IMR-90 (cell line): ENCODE measurements around the gene PHF14. TPM values are rescaled to one million over a fixed set of nuclear protein-coding genes. Genes with fewer than 3 reads are reported as not detected.

Experiments
- ATAC-seq: fragments of 200-7000 bp; cut with Tn5 transposase; 2 replicates; pipeline ENCODE4 v1.9.1; 2020; ENCODE audit warnings: low read depth, mild to moderate bottlenecking, moderate library complexity
- BruUV-seq: library from RNA; stranded (reverse); fragments of 400-500 nt; replicated peaks from 2 replicates; lab custom pipeline; 2021; lab: Mats Ljungman, UMichigan
- CTCF ChIA-PET: fragments of 300-600 bp; formaldehyde crosslinking; extraction: SDS; loops from one replicate; lab custom pipeline; 2021; ENCODE audit warnings: antibody characterized with exemption; lab: Yijun Ruan, JAX
- POLR2A ChIA-PET: fragments of 300-600 bp; sonication (Branson Sonifier 250); formaldehyde crosslinking; loops from one replicate; lab custom pipeline; 2022; ENCODE audit warnings: antibody characterized with exemption; ENCODE audit not compliant: unreplicated experiment; lab: Charles Lee
- DNase-seq: peaks from one replicate; pipeline ENCODE4 v3.0.0; 2013
- H2AFZ ChIP-seq: replicated peaks from 2 replicates; pipeline ENCODE3; 2013; ENCODE audit warnings: low read length, mild to moderate bottlenecking; ENCODE audit not compliant: poor library complexity
- H2AK5ac ChIP-seq: 2 replicates; pipeline ENCODE4 v1.6.1; 2013; ENCODE audit warnings: low read depth, low read length, inconsistent platforms
- H2AK9ac ChIP-seq: replicated peaks from 2 replicates; pipeline ENCODE3; 2013; ENCODE audit warnings: mild to moderate bottlenecking, low read depth, low read length, moderate library complexity; ENCODE audit not compliant: poor library complexity
- H2BK120ac ChIP-seq: 2 replicates; pipeline ENCODE4 v1.6.1; 2013; ENCODE audit warnings: low read depth, low read length, inconsistent platforms
- H2BK15ac ChIP-seq: 3 replicates; pipeline ENCODE4 v1.6.1; 2013; ENCODE audit warnings: low read depth, low read length, inconsistent platforms
- H2BK20ac ChIP-seq: 2 replicates; pipeline ENCODE4 v1.6.1; 2013; ENCODE audit warnings: low read depth, mild to moderate bottlenecking, inconsistent platforms, low read length, moderate library complexity
- H2BK5ac ChIP-seq: 2 replicates; pipeline ENCODE4 v1.6.1; 2013; ENCODE audit warnings: mild to moderate bottlenecking, low read depth, low read length, inconsistent platforms; ENCODE audit not compliant: poor library complexity, severe bottlenecking
- H3K14ac ChIP-seq: replicated peaks from 2 replicates; pipeline ENCODE4 v1.6.1; 2013; ENCODE audit warnings: low read depth, low read length, inconsistent platforms
- H3K18ac ChIP-seq: 2 replicates; pipeline ENCODE4 v1.6.1; 2013; ENCODE audit warnings: low read depth, low read length, control low read depth
- H3K23ac ChIP-seq: 2 replicates; pipeline ENCODE4 v1.6.1; 2013; ENCODE audit warnings: low read depth, low read length, inconsistent platforms
- H3K27ac ChIP-seq: 2 replicates; pipeline ENCODE4 v1.5.1; 2013; ENCODE audit warnings: mild to moderate bottlenecking, control low read depth, low read length; ENCODE audit not compliant: insufficient read depth
- H3K27me3 ChIP-seq: 2 replicates; pipeline ENCODE4 v1.6.1; 2013; ENCODE audit warnings: low read length; ENCODE audit not compliant: control insufficient read depth, insufficient read depth
- H3K36me3 ChIP-seq: 2 replicates; pipeline ENCODE4 v1.6.1; 2013; ENCODE audit warnings: low read length, mixed read lengths; ENCODE audit not compliant: control insufficient read depth, insufficient read depth
- H3K4ac ChIP-seq: 2 replicates; pipeline ENCODE4 v1.6.1; 2013; ENCODE audit warnings: low read depth, low read length, inconsistent platforms
- H3K4me1 ChIP-seq: 2 replicates; pipeline ENCODE4 v1.6.1; 2013; ENCODE audit warnings: low read length, mixed read lengths; ENCODE audit not compliant: control insufficient read depth, insufficient read depth
- H3K4me2 ChIP-seq: 2 replicates; pipeline ENCODE4 v1.6.1; 2013; ENCODE audit warnings: low read depth, mild to moderate bottlenecking, control low read depth, low read length, moderate library complexity
- H3K4me3 ChIP-seq: 2 replicates; pipeline ENCODE4 v1.5.1; 2013; ENCODE audit warnings: low read depth, mild to moderate bottlenecking, control low read depth, low read length, moderate library complexity; ENCODE audit not compliant: insufficient read depth
- H3K56ac ChIP-seq: 2 replicates; pipeline ENCODE4 v1.6.1; 2013; ENCODE audit warnings: low read length, inconsistent platforms; ENCODE audit not compliant: insufficient read depth; ENCODE audit errors: extremely low read depth
- H3K79me1 ChIP-seq, 2 experiments: 2 replicates each; pipeline ENCODE4 v1.6.1; 2013; ENCODE audit warnings: low read length in 2 of 2, inconsistent platforms in 1 of 2, low read depth in 1 of 2
- H3K9ac ChIP-seq: 2 replicates; pipeline ENCODE4 v1.6.1; 2013; ENCODE audit warnings: low read depth, low read length, control low read depth
- H3K9me1 ChIP-seq: 2 replicates; pipeline ENCODE4 v1.6.1; 2013; ENCODE audit warnings: low read length, inconsistent platforms; ENCODE audit not compliant: insufficient read depth
- H3K9me3 ChIP-seq: 2 replicates; pipeline ENCODE4 v1.6.1; 2013; ENCODE audit warnings: low read length; ENCODE audit not compliant: control insufficient read depth, insufficient read depth
- H4K20me1 ChIP-seq: 2 replicates; pipeline ENCODE4 v1.6.1; 2013; ENCODE audit warnings: low read length, inconsistent platforms; ENCODE audit not compliant: insufficient read depth
- H4K5ac ChIP-seq: 2 replicates; pipeline ENCODE4 v1.6.1; 2013; ENCODE audit warnings: mild to moderate bottlenecking, low read depth, low read length, control low read depth
- H4K8ac ChIP-seq, 2 experiments: 2 replicates each; pipeline ENCODE4 v1.6.1; 2013; ENCODE audit warnings: low read depth in 2 of 2, low read length in 2 of 2, control low read depth in 1 of 2, inconsistent platforms in 1 of 2
- H4K91ac ChIP-seq: 2 replicates; pipeline ENCODE4 v1.6.1; 2013; ENCODE audit warnings: low read depth, low read length, inconsistent platforms; ENCODE audit not compliant: insufficient read depth
- MXI1 ChIP-seq: IDR thresholded peaks from 2 replicates; pipeline ENCODE4 v1.6.1; 2012; ENCODE audit warnings: low read depth, mild to moderate bottlenecking, low read length, moderate library complexity, borderline replicate concordance
- NFE2L2 ChIP-seq: fragments of 150-350 bp; IDR thresholded peaks from 2 replicates; pipeline ENCODE4 v1.6.1; 2016; ENCODE audit warnings: low read depth, mild to moderate bottlenecking, low read length
- RAD21 ChIP-seq: IDR thresholded peaks from 2 replicates; pipeline ENCODE4 v1.6.1; 2012; ENCODE audit warnings: low read length, improper control_type of control experiment
- RCOR1 ChIP-seq: IDR thresholded peaks from 2 replicates; pipeline ENCODE4 v1.6.1; 2012; ENCODE audit warnings: mild to moderate bottlenecking, low read length, improper control_type of control experiment; ENCODE audit not compliant: insufficient replicate concordance
- WGBS, 2 experiments: methylation state at CpG; one replicate each; pipeline versions ENCODE4 v1.1.5 to v1.1.7; 2013; ENCODE audit warnings: missing lambda C conversion rate in 2 of 2; ENCODE audit not compliant: insufficient read length in 1 of 2; ENCODE audit errors: extremely low coverage in 2 of 2; 5-methylcytosine and 5-hydroxymethylcytosine counted together
- dilution Hi-C: fragments of 300-500 bp; cut with HindIII; formaldehyde crosslinking; loops from one replicate; pipeline ENCODE4 v1.14.3; 2018; ENCODE audit warnings: low sequenced_read_pairs; ENCODE audit not compliant: unreplicated experiment
- in situ Hi-C: fragments of 300-500 bp; cut with MboI; formaldehyde crosslinking; loops from 3 replicates; pipeline ENCODE4 v1.14.3; 2019; ENCODE audit warnings: low sequenced_read_pairs, inconsistent platforms, mixed read lengths
- intact Hi-C: fragments of 100-400 bp; cut with micrococcal nuclease; formaldehyde crosslinking; loops from 2 replicates; pipeline ENCODE4 v1.10.0; 2022
- polyA plus RNA-seq, 3 experiments: library from polyadenylated mRNA; depleted of rRNA; stranded (reverse); fragments of >200 nt; gene quantifications; 2 replicates each; pipeline ENCODE4 v1.2.3, GENCODE V29; 2012; ENCODE audit warnings: low replicate concordance in 1 of 3
- total RNA-seq: library from RNA; depleted of rRNA; stranded (reverse); fragments of >200 nt; gene quantifications from 2 replicates; pipeline ENCODE4 v1.2.3, GENCODE V29; 2012
- TF ChIP-seq, protein P1 (sequence below): conservative IDR thresholded peaks from 2 replicates; pipeline ENCODE4 v1.5.1; 2012; ENCODE audit warnings: mild to moderate bottlenecking, low read depth, low read length, improper control_type of control experiment

PHF14 gene
- total and polyA plus RNA-seq, 2 of the 4 experiments (the other 2 are of a cell fraction): 8.7 to 17.2 TPM

DNA sequence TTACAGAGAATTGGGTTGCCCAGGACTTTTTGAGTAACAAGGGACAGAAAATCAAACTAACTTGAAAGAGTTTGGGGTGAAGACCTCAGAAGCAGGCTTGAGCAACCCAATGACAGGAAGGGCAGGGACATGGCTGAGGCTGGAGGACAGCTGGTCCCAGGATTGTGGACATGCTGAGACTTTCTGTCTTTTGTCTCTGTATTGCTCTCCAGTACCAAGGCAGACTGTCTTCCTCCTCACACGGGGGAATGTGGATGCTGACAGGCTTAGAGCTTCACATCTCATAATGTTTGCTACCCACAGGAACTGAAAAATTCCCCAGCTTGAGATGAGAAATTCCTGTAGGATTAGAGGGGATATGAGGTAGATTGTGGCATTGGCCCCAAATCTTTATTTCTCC lies 229.6 kb downstream of the PHF14 start:
- H3K27me3 ChIP-seq: no peaks in the 10 kb centered on the region; the same call in 1 of the 2 replicates
- H2BK20ac ChIP-seq: no peak overlapping the region
- no peak overlapping the region for H2BK120ac ChIP-seq
- no peaks in the 10 kb centered on the region for H4K20me1 ChIP-seq
- in situ Hi-C loops: no loop called here
- no peak overlapping the region for H2AK5ac ChIP-seq
- dilution Hi-C loops: no loop called here
- H2AFZ ChIP-seq: no peak overlapping the region
- no peak overlapping the region for H2AK9ac ChIP-seq
- no peak overlapping the region for H2BK15ac ChIP-seq
- no peak for DNase-seq
- H3K4me1 ChIP-seq: no peaks in the 10 kb centered on the region
- intact Hi-C loops: no loop called here
- no peak overlapping the region for H3K9ac ChIP-seq
- H4K5ac ChIP-seq: no peak overlapping the region
- H3K27ac ChIP-seq: no peak overlapping the region
- no peak overlapping the region for H3K14ac ChIP-seq
- ChIA-PET CTCF (no interaction called here), POLR2A (no interaction called here)
- no peak overlapping the region for H4K91ac ChIP-seq
- no peak overlapping the region for H3K4me3 ChIP-seq
- no peak for ATAC-seq
- H3K4ac ChIP-seq: no peak overlapping the region
- H3K4me2 ChIP-seq: no peak overlapping the region
- no peaks in the 10 kb centered on the region for H3K9me1 ChIP-seq
- no peak overlapping the region for H3K18ac ChIP-seq
- no peaks in the 10 kb centered on the region for H3K79me1 ChIP-seq
- no peaks in the 10 kb centered on the region for H3K36me3 ChIP-seq
- no peak for TF ChIP-seq RCOR1
- no peak for TF ChIP-seq NFE2L2
- TF ChIP-seq MXI1: no peak
- no peak for TF ChIP-seq RAD21
- TF ChIP-seq, protein P1, sequence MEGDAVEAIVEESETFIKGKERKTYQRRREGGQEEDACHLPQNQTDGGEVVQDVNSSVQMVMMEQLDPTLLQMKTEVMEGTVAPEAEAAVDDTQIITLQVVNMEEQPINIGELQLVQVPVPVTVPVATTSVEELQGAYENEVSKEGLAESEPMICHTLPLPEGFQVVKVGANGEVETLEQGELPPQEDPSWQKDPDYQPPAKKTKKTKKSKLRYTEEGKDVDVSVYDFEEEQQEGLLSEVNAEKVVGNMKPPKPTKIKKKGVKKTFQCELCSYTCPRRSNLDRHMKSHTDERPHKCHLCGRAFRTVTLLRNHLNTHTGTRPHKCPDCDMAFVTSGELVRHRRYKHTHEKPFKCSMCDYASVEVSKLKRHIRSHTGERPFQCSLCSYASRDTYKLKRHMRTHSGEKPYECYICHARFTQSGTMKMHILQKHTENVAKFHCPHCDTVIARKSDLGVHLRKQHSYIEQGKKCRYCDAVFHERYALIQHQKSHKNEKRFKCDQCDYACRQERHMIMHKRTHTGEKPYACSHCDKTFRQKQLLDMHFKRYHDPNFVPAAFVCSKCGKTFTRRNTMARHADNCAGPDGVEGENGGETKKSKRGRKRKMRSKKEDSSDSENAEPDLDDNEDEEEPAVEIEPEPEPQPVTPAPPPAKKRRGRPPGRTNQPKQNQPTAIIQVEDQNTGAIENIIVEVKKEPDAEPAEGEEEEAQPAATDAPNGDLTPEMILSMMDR: no peak
- H3K23ac ChIP-seq: no peak overlapping the region
- WGBS, 2 experiments: no CpG with 5 or more reads among the region's 1 CpG
- no peak overlapping the region for H4K8ac ChIP-seq
- H3K56ac ChIP-seq: no peak overlapping the region
- H2BK5ac ChIP-seq: no peak overlapping the region
- no peaks in the 10 kb centered on the region for H3K9me3 ChIP-seq
- no TSS peak for BruUV-seq
